K562 (cell line): ENCODE results near the gene TNFAIP1. TPM values are rescaled to one million over a fixed set of nuclear protein-coding genes. Genes with fewer than 3 reads are reported as not detected.

ENCODE experiments used
- BRCA1 ChIP-seq, 2 experiments: fragments of 450-650 bp in 1 of 2; sonication (generic) in 1 of 2; formaldehyde crosslinking in 1 of 2; IDR thresholded peaks; 2 replicates each; pipeline versions ENCODE4 v1.5.0 to v1.6.1; 2017 to 2020; ENCODE audit warnings: mild to moderate bottlenecking in 1 of 2, missing genetic modification reagents in 1 of 2
- CBFA2T2 ChIP-seq: fragments of 450-650 bp; conservative IDR thresholded peaks from 2 replicates; pipeline ENCODE4 v1.6.1; 2017; ENCODE audit warnings: mild to moderate bottlenecking
- COPS2 ChIP-seq: fragments of 450-650 bp; conservative IDR thresholded peaks from 2 replicates; pipeline ENCODE4 v1.6.1; 2016; ENCODE audit warnings: mild to moderate bottlenecking, moderate library complexity
- CREB3L1 ChIP-seq: fragments of 450-650 bp; IDR thresholded peaks from 2 replicates; pipeline ENCODE4 v1.6.1; 2014; ENCODE audit warnings: low read depth, mild to moderate bottlenecking, moderate library complexity, borderline replicate concordance
- ELF4 ChIP-seq: fragments of 450-650 bp; formaldehyde crosslinking; IDR thresholded peaks from 2 replicates; pipeline ENCODE4 v1.4.0; 2022; ENCODE audit warnings: missing genetic modification characterization
- HDAC1 ChIP-seq, 2 experiments: fragments of 450-650 bp; IDR thresholded peaks; 2 replicates each; pipeline ENCODE4 v1.6.1; 2016 to 2017; ENCODE audit warnings: inconsistent platforms in 1 of 2, mild to moderate bottlenecking in 1 of 2, moderate library complexity in 1 of 2
- MEF2A ChIP-seq: IDR thresholded peaks from 2 replicates; pipeline ENCODE4 v1.6.1; 2011; ENCODE audit warnings: low read depth, mild to moderate bottlenecking, low read length, moderate library complexity; ENCODE audit not compliant: control insufficient read depth
- PHF8 ChIP-seq: fragments of 200-600 bp; sonication (generic); IDR thresholded peaks from 2 replicates; pipeline ENCODE4 v1.6.1; 2012; ENCODE audit warnings: mixed run types, mild to moderate bottlenecking, inconsistent platforms, low read length, moderate library complexity, borderline replicate concordance
- RAD21 ChIP-seq, 2 experiments: fragments of 250-450 bp in 1 of 2; fragments of 450-650 bp in 1 of 2; sonication (Bioruptor Pico) in 1 of 2; formaldehyde crosslinking in 1 of 2; IDR thresholded peaks in 1 of 2; conservative IDR thresholded peaks in 1 of 2; 2 replicates each; pipeline versions ENCODE4 v1.4.0 to v1.8.0; 2020 to 2022; ENCODE audit warnings: mild to moderate bottlenecking in 2 of 2, moderate library complexity in 1 of 2
- RFX5 ChIP-seq: IDR thresholded peaks from 2 replicates; pipeline ENCODE4 v1.6.1; 2011; ENCODE audit warnings: low read depth, mild to moderate bottlenecking, improper control_type of control experiment, low read length
- RUNX1 ChIP-seq: sonication (generic); IDR thresholded peaks from 2 replicates; pipeline ENCODE4 v1.6.1; 2016; ENCODE audit warnings: antibody characterized with exemption, low read depth
- SMAD1 ChIP-seq: fragments of 150-350 bp; IDR thresholded peaks from 2 replicates; pipeline ENCODE4 v1.6.1; 2014; ENCODE audit warnings: low read length, low read depth; ENCODE audit not compliant: partially characterized antibody
- SMARCB1 ChIP-seq: IDR thresholded peaks from 2 replicates; pipeline ENCODE4 v1.6.1; 2011; ENCODE audit warnings: improper control_type of control experiment, low read depth; ENCODE audit not compliant: insufficient read length
- SP2 ChIP-seq: IDR thresholded peaks from 2 replicates; pipeline ENCODE4 v1.6.1; 2011; ENCODE audit warnings: mild to moderate bottlenecking, low read depth, low read length, moderate library complexity; ENCODE audit not compliant: poor library complexity, severe bottlenecking; ENCODE audit errors: extremely low read depth
- SUPT5H ChIP-seq: fragments of 450-650 bp; IDR thresholded peaks from 2 replicates; pipeline ENCODE4 v1.6.1; 2016
- ZKSCAN1 ChIP-seq: fragments of 150-350 bp; IDR thresholded peaks from 2 replicates; pipeline ENCODE4 v1.6.1; 2016; ENCODE audit warnings: low read depth, low read length
- ZNF699 ChIP-seq: fragments of 250-450 bp; sonication (Bioruptor Pico); IDR thresholded peaks from 2 replicates; pipeline ENCODE4 v1.8.0; 2021; ENCODE audit warnings: mild to moderate bottlenecking, moderate library complexity; ENCODE audit not compliant: insufficient replicate concordance
- polyA plus RNA-seq, 8 experiments: library from polyadenylated mRNA; depleted of rRNA in 4 of 8; stranded (reverse) in 5 of 8; unstranded in 3 of 8; fragments of >200 nt; fragmentation: Nextera tagmentation in 2 of 8; fragmentation: Illumina TruSeq in 1 of 8; extraction: Ambion mirVana in 2 of 8; extraction: Trizol in 1 of 8; gene quantifications; 2 replicates each; pipeline versions ENCODE4 v1.2.1 to v1.2.3, GENCODE V29; 2011 to 2014; ENCODE audit warnings: inconsistent platforms in 1 of 8, missing spikeins in 1 of 8
- total RNA-seq, 7 experiments: library from RNA; depleted of rRNA in 6 of 7; stranded (reverse); fragments of >200 nt in 6 of 7; fragmentation: Illumina TruSeq in 2 of 7; extraction: Trizol in 2 of 7; gene quantifications; 2 replicates each; pipeline versions ENCODE4 v1.2.1 to v1.2.3, GENCODE V29; 2011 to 2021; ENCODE audit warnings: low replicate concordance in 1 of 7
- TF ChIP-seq, protein P1 (sequence below): fragments of 450-650 bp; IDR thresholded peaks from 2 replicates; pipeline ENCODE4 v1.7.1; 2018; ENCODE audit warnings: mild to moderate bottlenecking, low read depth; ENCODE audit not compliant: partially characterized antibody
- TF ChIP-seq, protein P2 (sequence below): fragments of 250-450 bp; sonication (Bioruptor Pico); IDR thresholded peaks from 2 replicates; pipeline ENCODE4 v1.5.0; 2020; ENCODE audit warnings: mild to moderate bottlenecking
- TF ChIP-seq, protein P3 (sequence below): fragments of 450-650 bp; formaldehyde crosslinking; IDR thresholded peaks from 2 replicates; pipeline ENCODE4 v1.4.0; 2022; ENCODE audit warnings: mild to moderate bottlenecking, moderate library complexity

TNFAIP1 gene
- total and polyA plus RNA-seq, 9 of the 15 experiments (the other 6 are each of a cell fraction or from before 2014, with no cell fraction given) = 2.1 to 20.1 (median 8.2) TPM

DNA sequence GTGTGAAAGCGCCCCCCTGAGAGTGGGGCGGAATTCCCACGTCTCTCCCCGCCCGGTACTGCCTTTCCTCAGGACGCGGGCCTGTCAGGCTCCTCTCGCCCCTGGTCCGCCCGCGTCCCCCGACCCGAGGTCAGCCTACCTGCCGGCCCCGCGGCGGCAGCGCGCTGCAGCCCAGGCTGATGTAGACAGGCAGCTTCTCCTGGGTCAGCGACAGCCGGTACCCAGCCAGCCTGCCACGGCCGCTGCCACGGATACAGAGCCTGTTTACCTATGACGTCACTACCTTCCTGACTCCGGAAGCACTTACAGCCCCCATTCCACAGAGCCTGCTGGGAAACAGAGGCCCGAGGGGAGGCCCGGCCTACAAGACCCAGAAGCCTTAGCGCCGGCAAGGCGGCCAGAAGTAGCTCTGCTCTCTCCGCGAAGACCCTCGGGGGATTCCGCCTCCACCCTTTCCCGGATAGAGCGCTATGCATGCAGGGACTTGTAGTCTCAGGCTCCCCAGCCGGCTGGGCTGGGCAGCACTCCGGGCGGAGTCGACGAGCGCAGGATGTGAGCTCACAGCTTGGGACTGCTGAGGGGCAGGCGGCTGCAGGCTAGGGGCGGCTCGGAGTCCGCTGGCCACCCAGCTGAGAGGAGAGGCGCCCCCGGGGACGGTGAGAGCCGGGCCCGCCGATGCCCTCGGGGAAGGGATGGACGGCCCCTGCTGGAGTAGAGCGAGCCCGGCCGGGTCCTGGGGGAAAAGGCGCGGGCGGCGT, at the start of gene TNFAIP1, which contains the start of gene IFT20 (continued):
- peak in 1 of 2 experiments; percentile 16; a peak in 1 of 4 replicates for TF ChIP-seq RAD21 (CRISPR knock-in tag; conservative IDR thresholded peaks at IDR 0.05 in 1 of 2, IDR thresholded peaks at IDR 0.05 in 1 of 2)
- TF ChIP-seq CREB3L1 = peak; percentile 99
- no peak for TF ChIP-seq COPS2
- no peak for TF ChIP-seq BRCA1 (IDR thresholded peaks at IDR 0.05)
- TF ChIP-seq BRCA1 (CRISPR knock-in tag; IDR thresholded peaks at IDR 0.05) = no peak
- no peak for TF ChIP-seq SP2
- peak; percentile 64; the same call in 1 of the 2 replicates for TF ChIP-seq RFX5
- TF ChIP-seq SUPT5H = peak; percentile 78
- peak in 1 of 2 experiments; percentile 84; a peak in 2 of 4 replicates for TF ChIP-seq HDAC1 (IDR thresholded peaks at IDR 0.05)
- TF ChIP-seq ELF4 (CRISPR knock-in tag) = no peak
- peak; percentile 73; the same call in 1 of the 2 replicates for TF ChIP-seq PHF8
- TF ChIP-seq, protein P1, sequence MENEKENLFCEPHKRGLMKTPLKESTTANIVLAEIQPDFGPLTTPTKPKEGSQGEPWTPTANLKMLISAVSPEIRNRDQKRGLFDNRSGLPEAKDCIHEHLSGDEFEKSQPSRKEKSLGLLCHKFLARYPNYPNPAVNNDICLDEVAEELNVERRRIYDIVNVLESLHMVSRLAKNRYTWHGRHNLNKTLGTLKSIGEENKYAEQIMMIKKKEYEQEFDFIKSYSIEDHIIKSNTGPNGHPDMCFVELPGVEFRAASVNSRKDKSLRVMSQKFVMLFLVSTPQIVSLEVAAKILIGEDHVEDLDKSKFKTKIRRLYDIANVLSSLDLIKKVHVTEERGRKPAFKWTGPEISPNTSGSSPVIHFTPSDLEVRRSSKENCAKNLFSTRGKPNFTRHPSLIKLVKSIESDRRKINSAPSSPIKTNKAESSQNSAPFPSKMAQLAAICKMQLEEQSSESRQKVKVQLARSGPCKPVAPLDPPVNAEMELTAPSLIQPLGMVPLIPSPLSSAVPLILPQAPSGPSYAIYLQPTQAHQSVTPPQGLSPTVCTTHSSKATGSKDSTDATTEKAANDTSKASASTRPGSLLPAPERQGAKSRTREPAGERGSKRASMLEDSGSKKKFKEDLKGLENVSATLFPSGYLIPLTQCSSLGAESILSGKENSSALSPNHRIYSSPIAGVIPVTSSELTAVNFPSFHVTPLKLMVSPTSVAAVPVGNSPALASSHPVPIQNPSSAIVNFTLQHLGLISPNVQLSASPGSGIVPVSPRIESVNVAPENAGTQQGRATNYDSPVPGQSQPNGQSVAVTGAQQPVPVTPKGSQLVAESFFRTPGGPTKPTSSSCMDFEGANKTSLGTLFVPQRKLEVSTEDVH = peak; percentile 72
- no peak for TF ChIP-seq ZKSCAN1
- TF ChIP-seq, protein P2, sequence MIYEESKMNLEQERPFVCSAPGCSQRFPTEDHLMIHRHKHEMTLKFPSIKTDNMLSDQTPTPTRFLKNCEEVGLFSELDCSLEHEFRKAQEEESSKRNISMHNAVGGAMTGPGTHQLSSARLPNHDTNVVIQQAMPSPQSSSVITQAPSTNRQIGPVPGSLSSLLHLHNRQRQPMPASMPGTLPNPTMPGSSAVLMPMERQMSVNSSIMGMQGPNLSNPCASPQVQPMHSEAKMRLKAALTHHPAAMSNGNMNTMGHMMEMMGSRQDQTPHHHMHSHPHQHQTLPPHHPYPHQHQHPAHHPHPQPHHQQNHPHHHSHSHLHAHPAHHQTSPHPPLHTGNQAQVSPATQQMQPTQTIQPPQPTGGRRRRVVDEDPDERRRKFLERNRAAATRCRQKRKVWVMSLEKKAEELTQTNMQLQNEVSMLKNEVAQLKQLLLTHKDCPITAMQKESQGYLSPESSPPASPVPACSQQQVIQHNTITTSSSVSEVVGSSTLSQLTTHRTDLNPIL (CRISPR knock-in tag) = peak; percentile 82; the same call in 1 of the 2 replicates
- TF ChIP-seq SMARCB1 = no peak
- TF ChIP-seq, protein P3, sequence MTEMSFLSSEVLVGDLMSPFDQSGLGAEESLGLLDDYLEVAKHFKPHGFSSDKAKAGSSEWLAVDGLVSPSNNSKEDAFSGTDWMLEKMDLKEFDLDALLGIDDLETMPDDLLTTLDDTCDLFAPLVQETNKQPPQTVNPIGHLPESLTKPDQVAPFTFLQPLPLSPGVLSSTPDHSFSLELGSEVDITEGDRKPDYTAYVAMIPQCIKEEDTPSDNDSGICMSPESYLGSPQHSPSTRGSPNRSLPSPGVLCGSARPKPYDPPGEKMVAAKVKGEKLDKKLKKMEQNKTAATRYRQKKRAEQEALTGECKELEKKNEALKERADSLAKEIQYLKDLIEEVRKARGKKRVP (CRISPR knock-in tag) = peak; percentile 54; the same call in 1 of the 2 replicates
- TF ChIP-seq MEF2A = 0 out of 2 replicates have a peak, but pooled peaks have one; percentile 33
- TF ChIP-seq SMAD1 = peak; percentile 22
- no peak for TF ChIP-seq CBFA2T2
- no peak for TF ChIP-seq RUNX1
- no peak for TF ChIP-seq ZNF699 (CRISPR knock-in tag)
